CD4-positive, alpha-beta T cell (primary cell): ENCODE results near the gene AGPAT3. TPM values are rescaled to one million over a fixed set of nuclear protein-coding genes. Genes with fewer than 3 reads are reported as not detected.

Source experiments
- ATAC-seq: fragments of 200-7000 bp; cut with Tn5 transposase; one replicate; pipeline ENCODE4 v1.10.0; 2022; ENCODE audit warnings: mild to moderate bottlenecking; ENCODE audit not compliant: poor library complexity
- CTCF ChIA-PET: fragments of 350-600 bp; sonication (Branson Sonifier 250); formaldehyde crosslinking; loops from one replicate; lab custom pipeline; 2021; ENCODE audit warnings: antibody characterized with exemption, inconsistent platforms; lab: Charles Lee
- POLR2A ChIA-PET: fragments of 350-600 bp; sonication (Branson Sonifier 250); formaldehyde crosslinking; loops from one replicate; lab custom pipeline; 2021; ENCODE audit warnings: antibody characterized with exemption, inconsistent platforms; lab: Charles Lee
- DNase-seq, 14 experiments: peaks; one replicate each; pipeline ENCODE4 v3.0.0-alpha.2; 2013 to 2020; ENCODE audit warnings: mixed read lengths in 2 of 14
- H3K27ac ChIP-seq, 2 donors: one replicate each; pipeline versions ENCODE4 v1.5.1 to v1.7.0; 2013; ENCODE audit warnings: low read length in 2 of 2, low read depth in 1 of 2, mild to moderate bottlenecking in 1 of 2
- H3K27me3 ChIP-seq, 2 experiments: 1 replicate in 1 of 2; 2 replicates in 1 of 2; pipeline versions ENCODE4 v1.6.1 to v1.7.0; 2013; ENCODE audit warnings: low read length in 2 of 2, control low read depth in 1 of 2, mild to moderate bottlenecking in 1 of 2, moderate library complexity in 1 of 2; ENCODE audit not compliant: insufficient read depth in 2 of 2, control insufficient read depth in 1 of 2
- H3K36me3 ChIP-seq: one replicate; pipeline ENCODE4 v1.6.1; 2013; ENCODE audit warnings: low read length, control low read depth; ENCODE audit not compliant: insufficient read depth
- H3K4me1 ChIP-seq: one replicate; pipeline ENCODE4 v1.6.1; 2013; ENCODE audit warnings: low read length, control low read depth; ENCODE audit not compliant: insufficient read depth
- H3K4me3 ChIP-seq: one replicate; pipeline ENCODE4 v1.5.1; 2013; ENCODE audit warnings: mild to moderate bottlenecking, low read length, moderate library complexity
- H3K9me3 ChIP-seq, 2 experiments: 1 replicate in 1 of 2; 2 replicates in 1 of 2; pipeline versions ENCODE4 v1.6.1 to v1.7.0; 2013; ENCODE audit warnings: low read length in 2 of 2, mild to moderate bottlenecking in 2 of 2, control low read depth in 1 of 2, moderate library complexity in 1 of 2; ENCODE audit not compliant: control insufficient read depth in 1 of 2, insufficient read depth in 1 of 2
- H3K27ac Mint-ChIP-seq: one replicate; pipeline ENCODE4 v1.8.0; 2020; ENCODE audit warnings: mixed read lengths
- H3K27me3 Mint-ChIP-seq: one replicate; pipeline ENCODE4 v1.8.0; 2021; ENCODE audit warnings: mixed read lengths
- H3K36me3 Mint-ChIP-seq: one replicate; pipeline ENCODE4 v1.8.0; 2021; ENCODE audit warnings: low read depth, mixed read lengths
- H3K4me1 Mint-ChIP-seq: one replicate; pipeline ENCODE4 v1.8.0; 2021; ENCODE audit warnings: low read depth, mixed read lengths
- H3K4me3 Mint-ChIP-seq: one replicate; pipeline ENCODE4 v1.8.0; 2020; ENCODE audit warnings: mild to moderate bottlenecking, mixed read lengths
- H3K9me3 Mint-ChIP-seq: one replicate; pipeline ENCODE4 v1.8.0; 2020; ENCODE audit warnings: mixed read lengths
- CTCF ChIP-seq: fragments of 200-600 bp; IDR thresholded peaks from one replicate; pipeline ENCODE4 v1.8.0; 2022; ENCODE audit warnings: antibody characterized with exemption, mild to moderate bottlenecking
- intact Hi-C, 2 experiments: fragments of 100-400 bp; cut with DNase I in 1 of 2; cut with micrococcal nuclease in 1 of 2; formaldehyde crosslinking; loops; one replicate each; pipeline versions ENCODE4 v1.15.1 to v1.9.0; 2023 to 2025; cut with DNase I, micrococcal nuclease
- total RNA-seq, 174 experiments: library from RNA in 2 of 174; stranded (reverse) in 2 of 174; gene quantifications; one replicate each; pipeline ENCODE4 v1.2.3 and lab custom pipeline; 2021 to 2026

Gene AGPAT3
- total RNA-seq, 2 experiments from 2014 or later = 40.8 to 43.4 TPM

- DNase-seq = peak; percentile 74 to 88 (median 80)
- H3K27ac Mint-ChIP-seq = peak overlapping the region; percentile 80
- Histone ChIP-seq H3K27ac (no peak overlapping the region), H3K4me1 (peaks cover 5% of the 10 kb centered on the region), H3K9me3 (no peaks in the 10 kb centered on the region), H3K4me3 (no peak overlapping the region), H3K27me3 (no peaks in the 10 kb centered on the region), H3K36me3 (peaks cover 36% of the 10 kb centered on the region)
- peaks cover 60% of the 10 kb centered on the region for H3K36me3 Mint-ChIP-seq
- TF ChIP-seq CTCF = peak; percentile 90
- no peaks in the 10 kb centered on the region for H3K27me3 Mint-ChIP-seq
- ChIA-PET POLR2A (interaction anchor here (1.1 to 1.6 kb wide), 2 partner anchors 57 to 165 kb away, joined by 3 to 4 read pairs; no protein-coding TSS in a partner anchor), CTCF (interaction anchor here (0.5 to 1.6 kb wide), 18 partner anchors 9 to 853 kb away, joined by 3 to 24 read pairs (median 3); no protein-coding TSS in a partner anchor)
- ATAC-seq = peak; percentile 97
- intact Hi-C loops = loop anchor here (1.0 kb wide), 2 partner anchors 36 to 165 kb away; no protein-coding TSS in a partner anchor
- no peak overlapping the region for H3K4me3 Mint-ChIP-seq
- no peaks in the 10 kb centered on the region for H3K9me3 Mint-ChIP-seq
- H3K4me1 Mint-ChIP-seq = peaks cover 10% of the 10 kb centered on the region
Observed at GRCh38 chr21:43975469-43976098, 110.6 kb downstream of the AGPAT3 start.

DNA sequence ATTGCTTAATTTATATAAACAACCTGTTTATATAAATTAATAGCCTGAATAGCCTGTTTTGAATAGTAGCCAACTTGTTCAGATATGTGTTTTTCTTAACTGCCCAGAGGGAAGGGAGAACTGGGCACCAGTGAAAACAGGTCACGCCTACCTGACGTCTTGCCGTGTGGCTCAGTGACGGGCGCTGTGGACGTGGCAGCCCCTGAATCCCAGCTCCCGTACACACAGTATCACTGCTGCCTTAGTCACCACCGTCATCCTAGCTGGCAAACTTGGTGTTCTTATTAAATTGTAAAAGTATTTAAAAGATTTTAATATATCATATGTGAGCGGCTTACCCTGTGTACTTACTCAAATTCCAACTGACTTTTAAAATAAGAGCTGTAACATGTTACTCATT, 111.6 kb downstream of the AGPAT3 start:
- Histone ChIP-seq H3K9me3 (no peaks in the 10 kb centered on the region), H3K4me1 (peaks cover 5% of the 10 kb centered on the region), H3K27ac (no peak overlapping the region), H3K27me3 (no peaks in the 10 kb centered on the region), H3K4me3 (no peak overlapping the region), H3K36me3 (peaks cover 37% of the 10 kb centered on the region)
- Mint-ChIP-seq H3K27ac (no peak overlapping the region), H3K4me1 (peaks cover 10% of the 10 kb centered on the region), H3K27me3 (no peaks in the 10 kb centered on the region), H3K9me3 (no peaks in the 10 kb centered on the region), H3K4me3 (no peak overlapping the region), H3K36me3 (peaks cover 53% of the 10 kb centered on the region)
- intact Hi-C loops = no loop called here
- ChIA-PET POLR2A (interaction anchor here (1.6 kb wide), 1 partner anchor 166 kb away, joined by 4 read pairs; no protein-coding TSS in a partner anchor), CTCF (interaction anchor here (1.8 kb wide), 1 partner anchor 166 kb away, joined by 5 read pairs; no protein-coding TSS in a partner anchor)
- DNase-seq (no peak), ATAC-seq (no peak)
- TF ChIP-seq CTCF = no peak

GRCh38 chr21:43978060-43978459, 113.0 kb downstream of the AGPAT3 start:
- Histone ChIP-seq H3K4me3 (no peak overlapping the region), H3K9me3 (no peaks in the 10 kb centered on the region), H3K27me3 (no peaks in the 10 kb centered on the region), H3K4me1 (peaks cover 5% of the 10 kb centered on the region), H3K36me3 (peaks cover 29% of the 10 kb centered on the region), H3K27ac (no peak overlapping the region)
- H3K27ac Mint-ChIP-seq = no peak overlapping the region
- no peaks in the 10 kb centered on the region for H3K9me3 Mint-ChIP-seq
- no peak for DNase-seq
- peaks cover 39% of the 10 kb centered on the region for H3K36me3 Mint-ChIP-seq
- no peaks in the 10 kb centered on the region for H3K27me3 Mint-ChIP-seq
- H3K4me1 Mint-ChIP-seq = peaks cover 10% of the 10 kb centered on the region
- TF ChIP-seq CTCF = no peak
- ChIA-PET POLR2A (no interaction called here), CTCF (interaction anchor here (1.8 kb wide), 1 partner anchor 167 kb away, joined by 5 read pairs; no protein-coding TSS in a partner anchor)
- no peak for ATAC-seq
- H3K4me3 Mint-ChIP-seq = no peak overlapping the region
- intact Hi-C loops = no loop called here
